Loucy (cell line): ENCODE data around the gene HDAC11.
"Not testable (repeated sequence)": the region's sequence is repeated elsewhere in the genome, so short reads cannot be mapped to it uniquely, and the experiment has no call there.

Experiments
- H2AFZ ChIP-seq: fragments of 200-600 bp; sonication (generic); 2 replicates; pipeline ENCODE4 v1.6.0; 2016; ENCODE audit warnings: antibody characterized with exemption, mild to moderate bottlenecking, low read length, moderate library complexity
- H3F3A ChIP-seq: fragments of 200-600 bp; 2 replicates; pipeline ENCODE4 v1.6.0; 2016; ENCODE audit warnings: antibody characterized with exemption, low read depth, mild to moderate bottlenecking
- H3K27me3 ChIP-seq: fragments of 200-600 bp; sonication (generic); 2 replicates; pipeline ENCODE4 v1.6.1; 2014; ENCODE audit warnings: low read length, mild to moderate bottlenecking; ENCODE audit not compliant: insufficient read depth, poor library complexity, severe bottlenecking
- H3K36me3 ChIP-seq: fragments of 200-600 bp; sonication (generic); 2 replicates; pipeline ENCODE4 v1.6.1; 2016; ENCODE audit warnings: low read length; ENCODE audit not compliant: insufficient read depth
- H3K4me1 ChIP-seq: fragments of 200-600 bp; sonication (generic); 2 replicates; pipeline ENCODE4 v1.5.1; 2014; ENCODE audit warnings: low read length, mild to moderate bottlenecking; ENCODE audit not compliant: insufficient read depth, poor library complexity, severe bottlenecking
- H3K4me2 ChIP-seq: fragments of 200-600 bp; sonication (generic); 2 replicates; pipeline ENCODE4 v1.6.0; 2014; ENCODE audit warnings: antibody characterized with exemption, low read length, low read depth, mild to moderate bottlenecking; ENCODE audit not compliant: poor library complexity, severe bottlenecking
- H3K4me3 ChIP-seq: fragments of 200-600 bp; sonication (generic); 2 replicates; pipeline ENCODE4 v1.5.1; 2014; ENCODE audit warnings: low read length, mild to moderate bottlenecking, mixed read lengths; ENCODE audit not compliant: poor library complexity, severe bottlenecking
- H3K79me2 ChIP-seq: fragments of 200-600 bp; sonication (generic); 2 replicates; pipeline ENCODE4 v1.6.1; 2014; ENCODE audit warnings: low read length; ENCODE audit not compliant: insufficient read depth
- H3K9ac ChIP-seq: fragments of 200-600 bp; sonication (generic); 2 replicates; pipeline ENCODE4 v1.6.0; 2014; ENCODE audit warnings: mild to moderate bottlenecking, low read depth, low read length, moderate library complexity; ENCODE audit not compliant: poor library complexity, severe bottlenecking
- H3K9me2 ChIP-seq: fragments of 200-600 bp; sonication (generic); replicated peaks from 2 replicates; pipeline ENCODE4 v1.6.1; 2016; ENCODE audit warnings: low read depth, low read length, mixed read lengths
- H3K9me3 ChIP-seq: fragments of 200-600 bp; sonication (generic); 2 replicates; pipeline ENCODE4 v1.6.1; 2014; ENCODE audit warnings: mild to moderate bottlenecking, antibody characterized with exemption, low read length, low read depth; ENCODE audit not compliant: insufficient read depth
- H4K20me1 ChIP-seq: fragments of 200-600 bp; sonication (generic); 2 replicates; pipeline ENCODE4 v1.6.0; 2014; ENCODE audit warnings: antibody characterized with exemption, low read length, mild to moderate bottlenecking; ENCODE audit not compliant: insufficient read depth, poor library complexity, severe bottlenecking
- CTCF ChIP-seq: fragments of 200-600 bp; sonication (generic); conservative IDR thresholded peaks from 2 replicates; pipeline ENCODE4 v1.5.1; 2014; ENCODE audit warnings: mild to moderate bottlenecking, antibody characterized with exemption, low read length
- EZH2phosphoT487 ChIP-seq: fragments of 200-600 bp; IDR thresholded peaks from 2 replicates; pipeline ENCODE4 v1.6.1; 2018; ENCODE audit warnings: antibody characterized with exemption, mild to moderate bottlenecking, moderate library complexity, borderline replicate concordance

The HDAC11 gene

DNA sequence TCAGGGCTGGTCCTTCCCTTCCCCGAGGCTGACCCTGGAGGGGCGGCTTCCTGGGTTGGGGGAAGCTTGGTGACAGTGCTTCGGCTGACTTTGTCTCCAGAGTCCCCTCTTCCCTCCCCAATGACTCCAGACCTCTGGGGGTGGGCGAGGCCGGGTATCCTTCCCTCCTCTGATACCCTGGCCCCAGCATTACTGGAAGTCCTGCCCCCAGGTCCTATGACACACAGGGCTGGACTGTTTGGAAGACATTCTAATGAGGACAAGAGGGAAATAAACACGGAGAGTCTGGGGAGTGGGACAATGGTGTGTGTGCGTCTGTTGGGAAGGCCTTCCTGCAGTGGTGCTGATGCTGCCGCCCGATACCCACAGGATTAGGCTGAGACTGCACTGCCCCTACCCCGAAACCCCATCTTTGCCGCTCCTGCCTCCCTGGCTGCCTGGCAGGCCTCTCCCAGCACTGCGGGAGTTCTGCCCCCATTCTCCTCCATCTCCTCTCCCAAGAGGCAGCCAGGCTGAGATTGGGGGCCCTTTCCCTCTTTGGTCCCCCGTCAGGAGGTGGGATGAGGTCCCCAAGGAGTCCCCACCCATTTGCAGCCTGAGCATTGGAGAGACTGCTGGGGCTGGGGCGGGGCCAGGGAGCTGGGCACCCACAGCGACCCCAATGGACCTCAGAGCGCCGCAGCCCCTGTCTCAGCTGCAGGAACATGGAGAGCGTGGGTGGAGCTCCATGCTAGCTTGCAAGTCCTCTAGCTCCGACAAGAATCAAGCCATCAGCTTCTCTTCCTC, 39.1 kb downstream of the HDAC11 start:
- Histone ChIP-seq H3K9ac (no peak overlapping the region), H3F3A (no peaks in the 10 kb centered on the region), H3K79me2 (no peaks in the 10 kb centered on the region), H4K20me1 (no peaks in the 10 kb centered on the region), H3K4me3 (no peak overlapping the region), H2AFZ (no peak overlapping the region), H3K9me3 (no peaks in the 10 kb centered on the region), H3K4me2 (no peak overlapping the region), H3K4me1 (no peaks in the 10 kb centered on the region), H3K9me2 (no peaks in the 10 kb centered on the region), H3K36me3 (no peaks in the 10 kb centered on the region), H3K27me3 (no peaks in the 10 kb centered on the region)
- TF ChIP-seq CTCF: no peak
- TF ChIP-seq EZH2phosphoT487: no peak

GRCh38 chr3:13520326-13520880, 40.3 kb downstream of the HDAC11 start:
- Histone ChIP-seq H3K9me2 (no peaks in the 10 kb centered on the region), H3K4me3 (no peak overlapping the region), H3K4me2 (no peak overlapping the region), H3K4me1 (no peaks in the 10 kb centered on the region), H3F3A (no peaks in the 10 kb centered on the region), H2AFZ (no peak overlapping the region), H3K9me3 (no peaks in the 10 kb centered on the region), H4K20me1 (no peaks in the 10 kb centered on the region), H3K9ac (no peak overlapping the region), H3K79me2 (no peaks in the 10 kb centered on the region), H3K27me3 (no peaks in the 10 kb centered on the region), H3K36me3 (no peaks in the 10 kb centered on the region)
- TF ChIP-seq CTCF: no peak
- TF ChIP-seq EZH2phosphoT487: no peak

DNA sequence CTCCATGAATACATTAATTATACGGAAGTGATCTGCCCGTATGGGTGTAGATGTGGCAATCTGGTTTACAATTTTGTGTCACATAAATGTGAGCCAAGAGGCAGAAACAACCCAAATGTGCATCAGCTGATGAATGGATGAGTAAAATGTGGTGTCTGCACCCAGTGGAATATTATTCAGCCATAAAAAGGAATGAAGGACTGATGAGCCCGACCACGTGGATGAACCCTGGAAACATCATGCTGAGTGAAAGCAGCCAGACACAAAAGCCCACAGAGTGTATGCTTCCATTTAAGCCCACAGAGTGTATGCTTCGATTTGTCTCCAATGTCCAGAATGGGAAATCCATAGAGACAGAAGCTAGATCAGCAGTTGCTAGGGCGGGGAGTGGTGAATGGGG, 41.2 kb downstream of the HDAC11 start:
- Histone ChIP-seq H2AFZ (no peak overlapping the region), H3K9ac (no peak overlapping the region), H4K20me1 (no peaks in the 10 kb centered on the region), H3K9me2 (no peaks in the 10 kb centered on the region), H3K4me2 (no peak overlapping the region), H3K79me2 (no peaks in the 10 kb centered on the region), H3F3A (no peaks in the 10 kb centered on the region), H3K9me3 (no peaks in the 10 kb centered on the region), H3K4me1 (no peaks in the 10 kb centered on the region), H3K4me3 (no peak overlapping the region), H3K27me3 (no peaks in the 10 kb centered on the region), H3K36me3 (no peaks in the 10 kb centered on the region)
- TF ChIP-seq EZH2phosphoT487 (no peak), CTCF (no peak)

DNA sequence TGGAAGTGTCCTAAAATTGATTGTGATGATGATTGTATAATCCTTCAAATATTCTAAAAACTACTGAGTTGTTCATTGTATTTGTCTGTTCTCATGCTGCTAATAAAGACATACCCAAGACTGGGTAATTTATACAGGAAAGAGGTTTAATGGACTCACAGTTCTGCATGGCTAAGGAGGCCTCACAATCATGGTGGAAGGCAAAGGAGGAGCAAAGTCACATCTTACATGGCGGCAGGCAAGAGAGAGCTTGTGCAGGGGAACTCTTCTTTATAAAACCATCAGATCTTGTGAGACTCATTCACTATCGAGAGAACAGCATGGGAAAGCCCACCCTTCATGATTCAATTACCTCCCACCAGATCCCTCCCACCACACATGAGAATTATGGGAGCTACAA, 41.6 kb downstream of the HDAC11 start:
- H2AFZ ChIP-seq, H3K4me3 ChIP-seq, H3K27me3 ChIP-seq, H3K4me2 ChIP-seq, H3K9me2 ChIP-seq, H4K20me1 ChIP-seq, H3K9me3 ChIP-seq, H3K36me3 ChIP-seq, H3K4me1 ChIP-seq, H3K9ac ChIP-seq, H3K79me2 ChIP-seq, H3F3A ChIP-seq: not testable (repeated sequence)
